Upper lobe of left lung (tissue), 6 donors: Measurements from ENCODE around the gene AKAP12. TPM values are rescaled to one million over a fixed set of nuclear protein-coding genes. Genes with fewer than 3 reads are reported as not detected.

Source experiments
- ATAC-seq, 2 donors: fragments of 200-7000 bp; cut with Tn5 transposase; one replicate each; pipeline ENCODE4 v1.9.1; 2022; ENCODE audit warnings: mild to moderate bottlenecking in 2 of 2, moderate library complexity in 2 of 2; ENCODE audit not compliant: low FRiP score in 2 of 2
- DNase-seq, 2 donors: peaks; one replicate each; pipeline ENCODE4 v3.0.0-alpha.2; 2019 to 2020
- H3K27ac ChIP-seq, 4 donors: fragments of 200-600 bp; sonication (generic); one replicate each; pipeline ENCODE4 v1.5.1; 2016 to 2019
- H3K27me3 ChIP-seq, 4 donors: fragments of 200-600 bp; sonication (generic); one replicate each; pipeline ENCODE4 v1.5.1; 2017 to 2019
- H3K36me3 ChIP-seq, 4 donors: fragments of 200-600 bp; sonication (generic); one replicate each; pipeline ENCODE4 v1.5.1; 2016 to 2019
- H3K4me1 ChIP-seq, 4 donors: fragments of 200-600 bp; sonication (generic); one replicate each; pipeline ENCODE4 v1.5.1; 2018 to 2019
- H3K4me3 ChIP-seq, 4 donors: fragments of 200-600 bp; sonication (generic); one replicate each; pipeline ENCODE4 v1.5.1; 2017 to 2019; ENCODE audit warnings: mild to moderate bottlenecking in 2 of 4, moderate library complexity in 1 of 4
- H3K9me3 ChIP-seq, 4 donors: fragments of 200-600 bp; sonication (generic); one replicate each; pipeline ENCODE4 v1.5.1; 2018 to 2019
- EP300 ChIP-seq, 4 donors: sonication (generic); formaldehyde crosslinking; IDR thresholded peaks; one replicate each; pipeline ENCODE4 v1.5.1; 2017; ENCODE audit warnings: antibody characterized with exemption in 4 of 4, control low read depth in 2 of 4
- POLR2A ChIP-seq, 4 donors: fragments of 450-650 bp; IDR thresholded peaks; one replicate each; pipeline ENCODE4 v1.5.1; 2016 to 2017; ENCODE audit warnings: antibody characterized with exemption in 4 of 4, mild to moderate bottlenecking in 2 of 4
- POLR2AphosphoS5 ChIP-seq, 2 donors: sonication (generic); formaldehyde crosslinking; IDR thresholded peaks; one replicate each; pipeline ENCODE4 v1.5.1; 2017; ENCODE audit warnings: antibody characterized with exemption in 2 of 2
- WGBS, 2 donors: methylation state at CpG; one replicate each; pipeline ENCODE4 v1.1.5; 2017 to 2018; 5-methylcytosine and 5-hydroxymethylcytosine counted together
- total RNA-seq, 6 donors: library from RNA; depleted of rRNA in 4 of 6; stranded (reverse); fragments of >200 nt in 4 of 6; gene quantifications; one replicate each; pipeline versions ENCODE4 v1.1.0 to v1.2.1, GENCODE V29; 2016 to 2021
- TF ChIP-seq, protein P1 (sequence below), 6 experiments: fragments of 450-650 bp in 4 of 6; fragments of 200-600 bp in 2 of 6; sonication (generic) in 2 of 6; IDR thresholded peaks; one replicate each; pipeline ENCODE4 v1.5.1; 2016 to 2019; ENCODE audit warnings: antibody characterized with exemption in 6 of 6
- donor health status: DM: no; HTN: no; CAD: no; lungs with moderate emphysema.
- donor health status: DM: no; HTN: yes; CAD: no; lungs with severe emphysema.

AKAP12 gene
- total RNA-seq, 6 donors from 2014 or later: 17.7 to 67.7 (median 37.7) TPM

DNA sequence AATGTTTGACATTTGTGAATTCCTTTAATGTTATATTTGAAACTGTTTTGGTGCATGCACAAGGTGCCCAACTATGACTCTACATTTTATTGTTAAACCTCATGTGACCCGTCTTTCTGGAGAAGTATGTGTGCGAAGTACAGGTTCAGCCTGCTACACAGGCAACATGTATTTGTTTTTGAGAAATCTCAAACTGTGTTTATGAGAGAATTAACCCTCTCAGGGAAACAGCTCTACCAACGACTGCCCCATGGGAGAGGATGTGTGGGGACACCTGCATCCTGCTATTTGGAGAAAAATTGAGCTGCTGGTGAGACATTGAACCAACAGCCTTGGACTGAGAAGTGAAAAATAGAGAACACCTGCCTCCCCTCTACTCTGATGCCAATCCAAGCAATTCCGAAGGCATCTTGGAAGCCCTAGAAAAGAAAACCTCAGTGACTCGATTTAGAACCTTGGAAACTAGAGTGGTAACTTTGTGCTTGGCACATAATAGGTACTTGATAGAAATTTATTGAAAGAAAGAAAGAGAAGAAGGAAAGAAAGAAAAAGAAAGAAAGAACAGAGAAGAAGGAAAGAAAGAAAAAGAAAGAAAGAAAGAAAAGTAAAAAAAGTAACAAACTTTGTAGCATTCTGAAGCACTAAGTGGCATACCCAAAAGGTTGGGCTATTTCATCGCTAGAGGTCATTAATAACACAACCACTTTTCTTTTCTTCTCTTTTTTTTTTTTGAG is 2.9 kb upstream of the AKAP12 start:
- no peak for DNase-seq
- H3K4me1 ChIP-seq: peaks cover 4 to 18% (median 13%) of the 10 kb centered on the region in 4 donors
- no peaks in the 10 kb centered on the region for H3K36me3 ChIP-seq
- H3K4me3 ChIP-seq: no peak overlapping the region
- TF ChIP-seq POLR2A (IDR thresholded peaks at IDR 0.05) (no peak), POLR2AphosphoS5 (IDR thresholded peaks at IDR 0.05) (no peak), EP300 (IDR thresholded peaks at IDR 0.05) (no peak)
- TF ChIP-seq, protein P1, sequence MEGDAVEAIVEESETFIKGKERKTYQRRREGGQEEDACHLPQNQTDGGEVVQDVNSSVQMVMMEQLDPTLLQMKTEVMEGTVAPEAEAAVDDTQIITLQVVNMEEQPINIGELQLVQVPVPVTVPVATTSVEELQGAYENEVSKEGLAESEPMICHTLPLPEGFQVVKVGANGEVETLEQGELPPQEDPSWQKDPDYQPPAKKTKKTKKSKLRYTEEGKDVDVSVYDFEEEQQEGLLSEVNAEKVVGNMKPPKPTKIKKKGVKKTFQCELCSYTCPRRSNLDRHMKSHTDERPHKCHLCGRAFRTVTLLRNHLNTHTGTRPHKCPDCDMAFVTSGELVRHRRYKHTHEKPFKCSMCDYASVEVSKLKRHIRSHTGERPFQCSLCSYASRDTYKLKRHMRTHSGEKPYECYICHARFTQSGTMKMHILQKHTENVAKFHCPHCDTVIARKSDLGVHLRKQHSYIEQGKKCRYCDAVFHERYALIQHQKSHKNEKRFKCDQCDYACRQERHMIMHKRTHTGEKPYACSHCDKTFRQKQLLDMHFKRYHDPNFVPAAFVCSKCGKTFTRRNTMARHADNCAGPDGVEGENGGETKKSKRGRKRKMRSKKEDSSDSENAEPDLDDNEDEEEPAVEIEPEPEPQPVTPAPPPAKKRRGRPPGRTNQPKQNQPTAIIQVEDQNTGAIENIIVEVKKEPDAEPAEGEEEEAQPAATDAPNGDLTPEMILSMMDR (IDR thresholded peaks at IDR 0.05): no peak
- peaks cover 0 to 12% (median 4%) of the 10 kb centered on the region in 4 donors for H3K27me3 ChIP-seq
- H3K9me3 ChIP-seq: no peaks in the 10 kb centered on the region
- no peak overlapping the region for H3K27ac ChIP-seq
- ATAC-seq: no peak
- 80 to 83% methylated on average over 6 of the region's 6 CpGs for WGBS, 2 donors

DNA sequence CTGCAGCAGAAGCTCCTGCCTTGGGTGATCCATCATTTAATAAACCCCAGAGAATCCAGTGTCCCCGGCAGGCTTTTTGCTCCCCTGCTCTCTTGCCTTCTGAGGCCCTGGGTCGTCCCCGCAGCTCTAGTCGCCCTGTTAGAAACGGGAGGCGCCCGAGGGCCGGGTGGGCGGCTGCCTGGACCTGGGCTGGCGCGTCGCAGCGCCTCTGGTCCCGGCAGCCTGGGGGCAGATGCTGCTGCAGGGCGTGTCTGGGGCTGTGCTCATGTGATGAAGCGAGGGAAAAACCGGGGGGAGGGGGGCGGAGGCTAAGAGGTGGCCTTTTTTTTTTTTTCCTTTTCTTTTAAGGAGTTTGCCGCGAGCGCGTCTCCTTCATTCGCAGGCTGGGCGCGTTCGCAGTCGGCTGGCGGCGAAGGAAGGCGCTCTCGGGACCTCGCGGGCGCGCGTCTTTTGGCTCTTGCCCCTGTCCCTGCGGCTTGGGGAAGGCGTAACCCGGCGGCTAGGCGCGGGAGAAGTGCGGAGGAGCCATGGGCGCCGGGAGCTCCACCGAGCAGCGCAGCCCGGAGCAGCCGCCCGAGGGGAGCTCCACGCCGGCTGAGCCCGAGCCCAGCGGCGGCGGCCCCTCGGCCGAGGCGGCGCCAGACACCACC is 394 bp downstream of the AKAP12 start:
- TF ChIP-seq EP300 (IDR thresholded peaks at IDR 0.05) (no peak), POLR2AphosphoS5 (IDR thresholded peaks at IDR 0.05) (peak; percentile 47 to 57), POLR2A (IDR thresholded peaks at IDR 0.05) (peak in 1 of 4 donors; percentile 48)
- TF ChIP-seq, protein P1 (IDR thresholded peaks at IDR 0.05): peak in 1 of 6 experiments; percentile 12
- Histone ChIP-seq H3K4me1 (peaks cover 4 to 18% (median 13%) of the 10 kb centered on the region in 4 donors), H3K9me3 (no peaks in the 10 kb centered on the region), H3K4me3 (peak overlapping the region; percentile 57 to 72 (median 64)), H3K27ac (peak overlapping the region; percentile 82 to 95 (median 87)), H3K27me3 (peaks cover 0 to 12% (median 4%) of the 10 kb centered on the region in 4 donors), H3K36me3 (no peaks in the 10 kb centered on the region)
- peak; percentile 48 to 90 for DNase-seq
- 1% methylated on average over 30 to 33 of the region's 60 CpGs for WGBS, 2 donors
- peak; percentile 81 to 93 for ATAC-seq

DNA sequence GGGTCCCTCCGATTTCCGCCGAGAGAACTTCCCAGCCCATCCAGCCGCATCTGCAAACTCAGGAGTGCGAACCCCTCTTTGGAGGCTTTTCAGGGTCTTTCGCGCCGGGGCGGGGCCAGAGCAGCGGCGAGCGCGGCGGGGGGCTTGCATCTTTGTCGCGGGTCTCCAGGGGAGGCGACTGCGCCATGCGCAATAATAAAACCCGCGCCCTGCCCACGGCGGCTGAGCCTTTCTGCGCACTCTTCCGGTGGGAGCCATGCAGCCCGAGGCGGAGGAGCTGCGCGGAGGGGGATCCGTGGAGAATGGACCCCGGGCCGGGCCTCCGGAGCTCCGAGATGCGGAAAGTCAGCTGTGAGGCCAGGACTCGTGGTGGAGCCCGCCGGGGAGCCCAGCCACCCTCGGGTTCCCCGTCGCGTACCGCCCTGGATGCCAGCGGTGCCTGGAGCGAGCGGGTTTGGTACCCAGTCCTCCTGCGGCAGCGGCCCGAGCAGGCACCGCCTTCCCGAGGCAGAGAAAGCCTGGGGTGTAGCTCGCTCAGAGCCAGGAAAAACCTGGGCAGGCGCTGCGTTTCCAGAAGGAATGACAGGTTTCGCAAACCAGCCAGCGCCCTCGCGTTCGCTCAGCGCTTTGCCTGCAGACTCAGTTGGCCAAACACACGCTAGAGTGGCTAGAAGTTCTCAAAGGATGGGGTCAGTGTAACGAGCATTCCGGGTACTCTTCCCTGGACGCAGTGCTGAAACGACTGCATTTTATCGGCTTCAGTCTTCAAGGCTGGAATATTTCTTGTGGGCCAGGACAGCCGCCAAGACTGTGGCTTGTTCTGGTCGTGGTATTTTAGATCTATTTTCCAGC is 1.2 kb downstream of the AKAP12 start:
- Histone ChIP-seq H3K27ac (peak overlapping the region; percentile 82 to 95 (median 87)), H3K36me3 (no peaks in the 10 kb centered on the region), H3K4me1 (peaks cover 4 to 18% (median 13%) of the 10 kb centered on the region in 4 donors), H3K4me3 (peak overlapping the region; percentile 57 to 72 (median 64)), H3K27me3 (peaks cover 0 to 12% (median 4%) of the 10 kb centered on the region in 4 donors), H3K9me3 (no peaks in the 10 kb centered on the region)
- TF ChIP-seq EP300 (IDR thresholded peaks at IDR 0.05): no peak
- peak in 1 of 2 donors; percentile 20 for TF ChIP-seq POLR2AphosphoS5 (IDR thresholded peaks at IDR 0.05)
- 2% methylated on average over 6 to 16 of the region's 68 CpGs for WGBS, 2 donors
- ATAC-seq (peak; percentile 56 to 64), DNase-seq (peak; percentile 31 to 87)

DNA sequence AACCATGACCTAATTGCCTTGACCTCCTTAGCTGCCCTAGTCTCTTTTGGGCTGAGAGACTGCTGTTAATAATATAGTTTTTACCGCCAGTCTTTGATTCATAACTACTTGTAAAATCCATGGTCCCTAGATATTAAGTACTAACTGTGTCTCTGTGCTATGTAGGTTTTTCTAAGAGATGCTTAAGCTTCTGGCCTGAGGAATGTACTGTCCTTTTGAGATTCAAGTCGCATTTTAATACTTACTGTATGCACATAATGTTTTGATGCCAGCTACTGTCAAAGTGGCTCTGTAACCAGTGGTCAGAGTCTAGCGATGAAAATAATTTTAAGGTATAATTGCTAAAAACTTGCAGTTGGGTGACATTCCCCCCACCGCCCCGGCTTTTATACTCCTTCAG is 2.1 kb downstream of the AKAP12 start:
- Histone ChIP-seq H3K9me3 (no peaks in the 10 kb centered on the region), H3K4me1 (peaks cover 4 to 18% (median 13%) of the 10 kb centered on the region in 4 donors), H3K36me3 (no peaks in the 10 kb centered on the region), H3K27me3 (peaks cover 0 to 12% (median 4%) of the 10 kb centered on the region in 4 donors), H3K4me3 (peak overlapping the region in 3 of 4 donors; percentile 57 to 67 (median 61)), H3K27ac (no peak overlapping the region)
- DNase-seq (no peak), ATAC-seq (no peak)
- 87 to 92% methylated on average over 5 of the region's 5 CpGs for WGBS, 2 donors
- no peak for TF ChIP-seq EP300 (IDR thresholded peaks at IDR 0.05)
- no peak for TF ChIP-seq POLR2AphosphoS5 (IDR thresholded peaks at IDR 0.05)
- TF ChIP-seq, protein P1 (IDR thresholded peaks at IDR 0.05): no peak
- TF ChIP-seq POLR2A (IDR thresholded peaks at IDR 0.05): no peak
